HCEC 1CT (cell line): ENCODE data around the gene CFAP97D2.
"Not testable (repeated sequence)": the region's sequence is repeated elsewhere in the genome, so short reads cannot be mapped to it uniquely, and the experiment has no call there.

Experiments
- DNase-seq: peaks from one replicate; pipeline ENCODE4 v3.0.0-alpha.2; 2017

CFAP97D2 gene

DNA sequence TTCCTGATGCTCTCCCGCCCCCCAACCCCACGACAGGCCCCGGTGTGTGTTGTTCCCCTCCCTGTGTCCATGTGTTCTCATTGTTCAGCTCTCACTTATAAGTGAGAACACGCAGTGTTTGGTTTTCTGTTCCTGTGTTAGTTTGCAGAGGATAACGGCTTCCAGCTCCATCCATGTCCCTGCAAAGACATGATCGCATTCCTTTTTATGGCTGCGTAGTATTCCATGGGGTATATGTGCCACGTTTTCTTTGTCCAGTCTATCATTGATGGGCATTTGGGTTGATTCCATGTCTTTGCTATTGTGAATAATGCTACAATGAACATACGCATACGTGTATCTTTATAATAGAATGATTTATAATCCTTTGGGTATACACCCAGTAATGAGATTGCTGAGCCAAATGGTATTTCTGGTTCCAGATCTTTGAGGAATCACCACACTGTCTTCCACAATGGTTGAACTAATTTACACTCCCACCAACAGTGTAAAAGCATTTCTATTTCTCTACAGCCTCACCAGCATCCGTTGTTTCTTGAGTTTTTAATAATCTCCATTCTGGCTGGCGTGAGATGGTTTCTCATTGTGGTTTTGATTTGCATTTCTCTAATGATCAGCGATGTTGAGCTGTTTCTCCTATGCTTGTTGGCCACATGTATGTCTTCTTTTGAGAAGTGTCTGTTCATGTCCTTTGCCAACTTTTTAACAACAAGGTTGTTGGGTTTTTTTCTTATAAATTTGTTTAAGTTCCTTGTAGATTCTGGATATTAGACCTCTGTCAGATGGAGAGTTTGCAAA is 20.0 kb upstream of the CFAP97D2 start:
- not testable (repeated sequence) for DNase-seq

DNA sequence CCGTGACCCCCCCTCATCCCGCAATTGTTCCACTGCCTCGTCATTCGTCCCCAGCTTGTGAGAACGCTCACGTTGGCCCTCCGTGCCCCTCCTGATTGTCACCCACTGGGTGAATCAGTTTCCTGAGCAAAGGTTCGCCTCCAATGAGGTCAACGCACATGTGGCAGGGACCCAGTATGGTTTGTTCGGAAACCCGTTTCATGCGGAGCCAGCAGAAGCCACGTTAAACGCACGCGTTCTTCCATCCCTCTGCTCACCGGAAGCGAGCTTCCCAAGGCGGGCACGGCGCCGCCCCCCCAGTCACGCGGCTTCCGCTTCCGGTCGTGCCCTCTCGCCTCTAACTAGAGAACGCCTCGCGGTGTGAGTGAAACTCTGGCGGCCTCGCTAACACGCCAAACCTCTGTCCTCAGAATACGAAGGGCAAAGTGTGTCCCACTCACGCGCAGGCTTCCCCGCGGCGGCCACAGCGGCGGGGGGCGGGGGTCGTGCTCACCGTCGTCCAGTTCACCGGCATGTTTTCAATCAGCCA is 18.0 kb upstream of the CFAP97D2 start:
- no peak for DNase-seq

DNA sequence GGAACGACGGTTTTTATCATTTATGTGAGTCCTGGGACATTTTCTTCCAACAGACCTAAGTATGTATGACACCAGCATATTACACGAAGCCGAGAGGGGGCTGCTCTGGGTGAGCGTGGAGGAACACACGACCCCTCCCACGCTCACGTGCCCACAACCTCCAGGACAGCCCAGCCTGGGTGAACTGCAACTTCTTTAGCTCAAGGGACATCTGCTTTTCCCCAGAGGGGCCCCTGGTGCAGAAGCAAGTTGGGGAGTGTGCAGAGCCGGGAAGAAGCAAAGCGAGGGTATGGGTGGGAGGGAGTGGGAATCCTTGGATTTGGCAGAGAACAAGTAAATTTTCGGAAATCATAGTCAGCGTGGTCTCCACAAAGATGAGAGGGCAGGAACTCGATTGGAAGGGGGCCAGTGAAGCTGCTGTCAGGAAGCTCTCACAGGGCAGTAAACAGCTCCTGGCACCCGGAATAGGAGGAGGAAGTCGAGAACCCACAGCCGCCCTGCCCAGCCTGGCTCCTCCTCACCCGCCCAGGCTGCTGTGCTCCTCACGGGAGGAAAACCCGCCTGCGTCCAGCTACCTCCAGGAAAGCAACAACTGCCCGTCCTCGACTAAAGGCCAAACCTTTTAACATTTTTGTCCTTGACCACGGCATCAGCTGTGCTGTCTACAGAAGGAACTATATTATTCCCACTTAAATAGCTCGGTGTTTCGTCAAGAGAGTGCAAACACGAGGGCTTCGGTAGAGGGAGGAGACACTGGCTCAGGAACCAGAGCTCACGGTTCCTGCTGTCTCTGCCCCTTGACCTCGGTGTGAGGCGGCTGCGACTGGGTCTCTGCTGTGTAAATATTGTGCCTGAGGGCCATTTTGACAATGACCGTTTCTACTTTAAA is 17.2 kb upstream of the CFAP97D2 start:
- no peak for DNase-seq

GRCh38 chr13:114162533-114162922 is 16.5 kb upstream of the CFAP97D2 start:
- no peak for DNase-seq

DNA sequence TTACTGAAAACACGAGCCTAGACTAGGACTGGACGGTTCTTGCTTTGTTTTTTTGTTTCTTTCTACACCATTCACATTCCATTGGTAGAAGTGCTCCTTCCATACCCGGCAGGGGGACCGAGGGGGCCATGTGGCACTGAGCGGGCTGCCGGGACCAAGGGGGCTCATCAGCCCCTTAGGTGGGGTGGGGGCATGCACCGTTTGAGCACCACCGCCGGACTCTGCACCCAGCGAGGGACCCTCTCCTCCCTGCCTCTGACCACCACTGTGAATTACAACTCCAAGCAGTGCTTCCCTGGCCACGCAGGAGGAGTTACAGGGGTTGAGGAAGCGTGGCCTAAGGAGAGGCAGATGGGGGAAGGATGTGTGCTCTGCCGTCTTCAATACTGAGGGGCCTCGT is 15.0 kb upstream of the CFAP97D2 start:
- no peak for DNase-seq

DNA sequence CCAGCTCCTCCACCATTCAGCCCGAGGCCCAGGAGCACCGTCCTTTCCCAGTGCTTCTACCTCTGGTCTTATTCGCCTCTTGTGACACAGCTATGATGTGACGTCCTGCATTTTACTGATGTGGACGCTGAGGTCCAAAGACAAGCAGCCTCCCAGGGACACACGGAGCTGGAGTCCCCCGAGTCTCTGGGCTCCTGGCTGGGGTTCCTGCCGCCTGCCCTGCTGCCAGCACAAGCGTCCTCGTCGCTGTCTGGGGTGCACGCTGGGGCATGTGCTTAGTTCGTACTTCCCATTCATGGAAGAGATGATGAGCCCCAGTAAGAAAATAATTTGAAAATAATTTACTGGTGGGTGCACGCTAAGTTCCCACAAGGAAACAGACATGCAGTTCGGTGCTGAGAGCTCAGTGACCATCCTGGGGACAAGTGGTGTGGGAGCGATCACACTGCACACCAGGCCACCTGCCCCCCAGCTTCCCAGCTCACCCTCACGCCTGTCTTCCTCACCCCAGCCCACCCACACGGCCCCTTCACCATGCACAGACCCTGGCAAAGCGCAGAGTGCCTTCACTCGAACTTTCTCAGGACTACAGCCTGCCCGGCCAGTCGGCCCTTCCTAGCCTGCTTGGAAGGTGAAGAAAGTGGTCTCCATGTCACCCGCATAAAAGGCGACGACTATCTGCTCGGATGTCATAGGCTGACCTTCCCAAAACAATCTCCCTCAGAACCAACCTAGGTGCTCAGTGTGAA is 14.2 kb upstream of the CFAP97D2 start:
- DNase-seq: no peak

DNA sequence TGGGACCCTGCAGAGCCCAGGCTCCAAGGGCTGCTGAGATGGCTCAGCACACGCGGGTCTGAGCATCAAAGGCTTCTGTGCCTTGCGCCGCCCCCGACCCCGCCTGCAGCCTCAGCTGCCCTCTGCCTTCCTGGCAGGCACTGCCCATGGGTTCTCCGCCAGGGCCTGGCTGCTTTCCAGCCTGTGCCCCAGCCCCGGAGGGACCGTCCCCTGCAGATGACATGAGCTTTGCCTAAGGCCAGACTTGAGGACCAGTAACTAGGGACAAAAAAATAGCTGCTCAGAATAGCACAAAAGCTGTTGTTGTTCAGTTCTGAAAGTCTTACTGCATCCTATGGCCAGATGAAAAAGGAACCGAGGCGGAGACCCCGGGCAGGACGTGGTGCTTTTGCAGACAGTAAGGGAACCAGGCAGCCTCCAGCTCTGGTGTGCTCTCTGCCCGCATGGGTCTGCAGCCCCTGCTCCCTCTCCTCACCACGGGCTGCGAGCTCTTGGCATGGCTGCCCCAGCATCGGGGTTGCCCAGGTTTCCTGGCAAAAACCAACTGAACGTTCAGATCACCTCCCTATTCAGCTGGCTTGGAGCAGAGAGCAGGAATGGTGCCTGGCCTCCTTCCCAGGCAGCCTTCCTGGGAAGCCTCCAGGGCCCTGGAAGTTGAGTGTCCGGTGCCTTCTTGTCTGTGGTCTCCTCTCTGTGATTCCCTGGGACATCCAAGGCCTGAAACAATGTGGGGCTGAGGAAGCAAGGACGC is 12.5 kb upstream of the CFAP97D2 start:
- no peak for DNase-seq

DNA sequence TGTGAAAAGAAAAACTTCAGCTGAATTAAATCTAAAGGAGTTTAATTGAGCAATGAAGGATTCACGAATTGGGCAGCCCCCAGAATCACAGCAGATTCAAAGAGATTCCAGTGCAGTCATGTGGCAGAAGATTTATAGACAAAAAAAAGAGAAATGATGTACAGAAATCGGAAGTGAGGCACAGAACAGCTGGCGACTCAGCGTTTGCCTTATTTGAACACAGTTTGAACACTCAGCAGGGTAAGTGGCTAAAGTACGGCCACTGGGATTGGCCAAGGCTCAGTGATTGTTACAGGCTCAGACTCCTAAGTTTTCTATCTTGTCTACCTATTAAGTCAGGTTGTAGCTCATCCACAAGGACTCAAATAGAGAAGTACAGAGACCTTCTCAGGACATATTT is 11.6 kb upstream of the CFAP97D2 start:
- peak; percentile 22 for DNase-seq

DNA sequence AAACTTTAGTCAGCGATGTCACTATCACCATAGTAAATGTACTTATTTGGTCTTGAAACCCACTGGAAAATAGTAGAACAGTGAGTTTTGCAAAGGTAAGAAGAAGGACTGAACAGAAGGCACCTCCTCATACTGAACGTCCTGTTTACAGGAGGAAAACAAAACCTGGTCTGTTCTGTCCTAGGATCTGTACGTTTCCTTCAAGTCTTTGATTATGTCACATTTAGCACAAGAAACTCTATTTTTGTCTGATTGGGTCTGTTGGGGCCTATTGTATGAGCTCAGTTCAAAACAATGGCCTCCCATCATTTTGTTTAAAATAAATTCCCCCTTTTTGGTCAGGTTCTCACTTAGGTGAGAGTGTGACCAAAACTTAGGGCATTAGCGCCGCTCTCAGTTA is 11.2 kb upstream of the CFAP97D2 start:
- DNase-seq: no peak

DNA sequence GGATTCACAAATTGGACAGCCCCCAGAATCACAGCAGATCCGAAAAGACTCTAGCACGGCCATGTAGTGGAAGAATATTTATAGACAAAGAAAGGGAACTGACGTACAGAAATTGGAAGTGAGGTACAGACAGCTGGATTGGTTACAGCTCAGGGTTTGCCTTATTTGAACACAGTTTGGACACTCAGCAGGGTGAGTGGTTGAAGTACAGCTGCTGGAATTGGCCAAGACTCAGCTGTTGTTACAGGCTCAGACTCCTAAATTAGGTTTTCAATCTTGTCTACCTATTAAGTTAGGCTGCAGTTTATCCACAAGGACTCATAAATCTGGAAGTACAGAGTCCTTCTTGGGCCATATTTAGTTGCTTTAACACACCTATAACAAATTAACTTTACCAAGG is 5.8 kb upstream of the CFAP97D2 start:
- DNase-seq: no peak

DNA sequence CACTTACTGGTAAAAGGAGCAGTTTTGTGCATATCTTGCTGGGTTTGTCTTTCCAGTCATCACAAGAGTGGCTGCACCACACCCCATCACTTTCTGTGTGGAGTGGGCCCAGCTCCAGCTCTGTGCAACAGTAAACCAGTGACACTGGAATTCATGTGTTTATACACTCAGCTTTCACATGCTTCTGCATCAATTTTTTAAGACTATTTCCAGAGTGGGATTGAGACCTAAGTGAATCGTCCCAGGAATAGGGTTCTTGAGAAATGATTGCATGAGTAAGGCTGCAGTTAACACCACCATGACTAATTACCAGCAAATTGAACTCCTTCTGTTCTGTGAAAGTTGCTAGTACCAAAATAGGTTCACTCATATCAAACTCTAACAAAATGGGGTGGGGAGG is 5.3 kb upstream of the CFAP97D2 start:
- no peak for DNase-seq

DNA sequence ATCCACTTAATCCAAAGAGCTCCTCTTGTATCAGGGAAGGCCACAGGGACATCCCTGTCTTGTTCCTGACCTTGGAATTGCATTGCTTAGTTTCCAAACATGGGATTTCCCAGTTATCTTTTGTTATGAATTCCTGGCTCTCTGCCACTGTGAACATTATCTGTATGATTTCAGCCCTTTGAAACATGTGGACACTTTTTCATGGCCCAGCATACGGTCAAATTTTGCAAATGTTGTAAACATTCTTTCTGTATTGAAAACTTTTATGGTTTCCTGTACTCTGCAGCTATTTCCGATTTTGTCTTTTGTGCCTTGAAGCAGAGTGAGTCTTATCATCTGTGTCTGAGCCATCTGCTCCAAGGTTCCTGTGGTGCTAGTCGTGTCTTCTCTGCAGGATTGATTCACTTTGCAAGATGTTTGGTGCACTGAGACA is 4.5 kb upstream of the CFAP97D2 start:
- DNase-seq: no peak

DNA sequence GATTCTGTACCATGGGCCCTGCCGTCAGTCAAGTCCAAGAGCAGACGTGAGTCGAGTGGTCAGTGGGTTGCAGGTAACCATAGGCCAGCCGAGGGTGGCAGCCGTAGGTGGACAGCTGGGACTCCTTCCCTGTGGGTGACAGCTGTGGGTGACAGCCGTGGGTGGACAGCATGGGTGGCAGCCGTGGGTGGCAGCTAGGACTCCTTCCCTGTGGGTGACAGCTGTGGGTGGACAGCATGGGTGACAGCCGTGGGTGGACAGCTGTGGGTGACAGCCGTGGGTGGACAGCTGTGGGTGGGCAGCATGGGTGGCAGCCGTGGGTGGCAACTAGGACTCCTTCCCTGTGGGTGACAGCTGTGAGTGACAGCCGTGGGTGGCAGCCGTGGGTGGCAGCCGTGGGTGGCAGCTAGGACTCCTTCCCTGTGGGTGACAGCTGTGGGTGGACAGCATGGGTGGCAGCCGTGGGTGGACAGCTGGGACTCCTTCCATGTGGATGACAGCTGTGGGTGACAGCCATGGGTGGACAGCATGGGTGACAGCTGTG is 2.6 kb upstream of the CFAP97D2 start:
- not testable (repeated sequence) for DNase-seq

GRCh38 chr13:114177245-114178010 is 1.6 kb upstream of the CFAP97D2 start:
- DNase-seq: no peak

- DNase-seq: no peak
Measured at GRCh38 chr13:114185182-114185971, 6.3 kb downstream of the CFAP97D2 start.

- no peak for DNase-seq
Measured at GRCh38 chr13:114194853-114195252, 15.8 kb downstream of the CFAP97D2 start.

DNA sequence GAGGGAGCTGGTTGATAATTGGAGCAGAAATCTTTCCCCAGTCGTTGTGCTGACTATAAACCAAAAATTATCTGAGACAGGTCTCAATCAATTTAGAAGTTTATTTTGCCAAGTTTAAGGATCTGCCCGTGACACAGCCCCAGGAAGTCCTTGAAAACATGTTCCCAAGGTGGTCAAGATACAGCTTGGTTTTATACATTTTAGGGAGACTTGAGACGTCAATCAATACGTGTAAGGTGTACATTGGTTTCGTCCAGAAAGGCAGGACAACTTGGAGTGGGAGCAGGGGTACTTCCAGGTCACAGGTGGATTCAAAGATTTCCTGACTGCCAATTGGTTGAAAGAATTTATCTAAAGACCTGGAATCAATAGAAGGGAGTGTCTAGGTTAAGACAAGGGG is 17.6 kb downstream of the CFAP97D2 start:
- no peak for DNase-seq

- no peak for DNase-seq
Measured at GRCh38 chr13:114198556-114198955, 19.5 kb downstream of the CFAP97D2 start.

- not testable (repeated sequence) for DNase-seq
Measured at GRCh38 chr13:114199526-114199925, 20.5 kb downstream of the CFAP97D2 start.

GRCh38 chr13:114199954-114200353 is 20.9 kb downstream of the CFAP97D2 start:
- DNase-seq: no peak
